Small intestine (tissue), 7 donors: ENCODE results near the gene CARD19. TPM values are rescaled to one million over a fixed set of nuclear protein-coding genes. Genes with fewer than 3 reads are reported as not detected.
"Not testable (repeated sequence)": the region's sequence is repeated elsewhere in the genome, so short reads cannot be mapped to it uniquely, and the experiment has no call there.

Experiments used
- DNase-seq, 2 donors: peaks; one replicate each; pipeline versions ENCODE4 v3.0.0 to v3.0.0-alpha.2; 2013
- FAIRE-seq: peaks from 2 replicates; lab custom pipeline; 2012; peaks lifted over from hg19 to GRCh38; lab: Jason Lieb, UNC
- H3K27ac ChIP-seq, 3 donors: one replicate each; pipeline ENCODE4 v1.5.1; 2013; ENCODE audit warnings: low read length in 2 of 3, mild to moderate bottlenecking in 2 of 3, control low read depth in 1 of 3, inconsistent platforms in 1 of 3, low read depth in 1 of 3, moderate library complexity in 1 of 3
- H3K27me3 ChIP-seq, 3 donors: one replicate each; pipeline ENCODE4 v1.6.1; 2013; ENCODE audit warnings: low read length in 3 of 3, inconsistent platforms in 1 of 3; ENCODE audit not compliant: control insufficient read depth in 3 of 3, insufficient read depth in 3 of 3
- H3K36me3 ChIP-seq, 3 donors: one replicate each; pipeline ENCODE4 v1.6.1; 2013; ENCODE audit warnings: low read length in 3 of 3, inconsistent platforms in 1 of 3, low read depth in 1 of 3, mild to moderate bottlenecking in 1 of 3, moderate library complexity in 1 of 3; ENCODE audit not compliant: control insufficient read depth in 3 of 3, insufficient read depth in 2 of 3
- H3K4me1 ChIP-seq, 3 donors: one replicate each; pipeline ENCODE4 v1.6.1; 2013; ENCODE audit warnings: low read length in 2 of 3, inconsistent platforms in 1 of 3, low read depth in 1 of 3, mild to moderate bottlenecking in 1 of 3, moderate library complexity in 1 of 3; ENCODE audit not compliant: control insufficient read depth in 3 of 3, insufficient read depth in 2 of 3
- H3K4me3 ChIP-seq, 3 donors: one replicate each; pipeline ENCODE4 v1.5.1; 2013; ENCODE audit warnings: low read length in 3 of 3, control low read depth in 1 of 3, inconsistent platforms in 1 of 3, low read depth in 1 of 3, mild to moderate bottlenecking in 1 of 3, moderate library complexity in 1 of 3
- H3K9me3 ChIP-seq, 2 donors: one replicate each; pipeline ENCODE4 v1.6.1; 2013; ENCODE audit warnings: low read depth in 1 of 2, low read length in 1 of 2; ENCODE audit not compliant: control insufficient read depth in 2 of 2, insufficient read depth in 1 of 2
- WGBS, 3 donors: extraction: QIAGEN DNeasy Blood & Tissue Kit; methylation state at CpG; one replicate each; pipeline ENCODE4 v1.1.7; 2013; 5-methylcytosine and 5-hydroxymethylcytosine counted together
- polyA plus RNA-seq, 4 donors: library from polyadenylated mRNA; stranded (reverse) in 3 of 4; unstranded in 1 of 4; fragments of 200-250 nt in 3 of 4; fragments of 120-200 nt in 1 of 4; gene quantifications; one replicate each; pipeline versions ENCODE4 v1.2.1 to v1.2.3, GENCODE V29; 2013
- donor health status: healthy with polysubstance abuse.
- donor health status: control.
- donor health status: control.
- donor health status: Bipolar disorder and iron deficiency.
- donor health status: healthy.

CARD19 gene
- polyA plus RNA-seq, 4 donors: 32.7 to 45.6 (median 42.1) TPM

- FAIRE-seq (no peak), DNase-seq (peak; percentile 69 to 74)
- H3K4me1 ChIP-seq: peaks cover 10 to 45% (median 16%) of the 10 kb centered on the region in 3 donors
- no peaks in the 10 kb centered on the region for H3K9me3 ChIP-seq
- H3K4me3 ChIP-seq: peak overlapping the region in 2 of 3 donors; percentile 74 to 93
- WGBS, 3 donors: 62 to 76% (median 63%) methylated on average over 11 of the region's 11 CpGs
- peak overlapping the region; percentile 60 to 85 (median 84) for H3K27ac ChIP-seq
- H3K27me3 ChIP-seq: no peaks in the 10 kb centered on the region
- peaks cover 0 to 16% (median 0%) of the 10 kb centered on the region in 3 donors for H3K36me3 ChIP-seq
Observed at GRCh38 chr9:93097511-93098201, 1.6 kb downstream of the CARD19 start.

GRCh38 chr9:93098236-93098946 lies 2.4 kb downstream of the CARD19 start:
- Histone ChIP-seq H3K9me3 (no peaks in the 10 kb centered on the region), H3K27me3 (no peaks in the 10 kb centered on the region), H3K27ac (peak overlapping the region; percentile 5 to 84 (median 81)), H3K36me3 (peaks cover 0 to 16% (median 0%) of the 10 kb centered on the region in 3 donors), H3K4me3 (peak overlapping the region in 1 of 3 donors; percentile 93), H3K4me1 (peaks cover 10 to 37% (median 16%) of the 10 kb centered on the region in 3 donors)
- peak; percentile 28 to 85 for DNase-seq
- 13 to 24% (median 22%) methylated on average over 15 of the region's 15 CpGs for WGBS, 3 donors
- no peak for FAIRE-seq

GRCh38 chr9:93099551-93100275 lies 3.7 kb downstream of the CARD19 start:
- Histone ChIP-seq H3K36me3 (peaks cover 0 to 14% (median 0%) of the 10 kb centered on the region in 3 donors), H3K4me3 (no peak overlapping the region), H3K27me3 (no peaks in the 10 kb centered on the region), H3K4me1 (peaks cover 10 to 25% (median 16%) of the 10 kb centered on the region in 3 donors), H3K27ac (no peak overlapping the region), H3K9me3 (peaks cover 0 to 2% of the 10 kb centered on the region in 2 donors)
- FAIRE-seq (no peak), DNase-seq (no peak)
- WGBS, 3 donors: 91 to 93% (median 93%) methylated on average over 16 of the region's 16 CpGs

- no peak overlapping the region for H3K4me3 ChIP-seq
- 95 to 96% (median 95%) methylated on average over 8 of the region's 8 CpGs for WGBS, 3 donors
- H3K4me1 ChIP-seq: peaks cover 10 to 20% (median 16%) of the 10 kb centered on the region in 3 donors
- H3K27me3 ChIP-seq: no peaks in the 10 kb centered on the region
- H3K27ac ChIP-seq: no peak overlapping the region
- H3K36me3 ChIP-seq: peaks cover 0 to 14% (median 0%) of the 10 kb centered on the region in 3 donors
- peaks cover 0 to 2% of the 10 kb centered on the region in 2 donors for H3K9me3 ChIP-seq
- FAIRE-seq: no peak
- DNase-seq: no peak
Observed at GRCh38 chr9:93100276-93100636, 4.2 kb downstream of the CARD19 start.

GRCh38 chr9:93101086-93101485 lies 5.1 kb downstream of the CARD19 start:
- H3K27ac ChIP-seq, H3K4me3 ChIP-seq, FAIRE-seq, H3K27me3 ChIP-seq, DNase-seq, H3K9me3 ChIP-seq: not testable (repeated sequence)
- Histone ChIP-seq H3K4me1 (peaks cover 10 to 20% (median 16%) of the 10 kb centered on the region in 3 donors), H3K36me3 (peaks cover 0 to 14% (median 0%) of the 10 kb centered on the region in 3 donors)
- 94 to 98% (median 96%) methylated on average over 11 of the region's 11 CpGs for WGBS, 3 donors

- H3K9me3 ChIP-seq: peaks cover 0 to 2% of the 10 kb centered on the region in 2 donors
- no peak for FAIRE-seq
- no peaks in the 10 kb centered on the region for H3K4me1 ChIP-seq
- peaks cover 0 to 37% (median 5%) of the 10 kb centered on the region in 3 donors for H3K36me3 ChIP-seq
- no peak overlapping the region for H3K4me3 ChIP-seq
- DNase-seq: no peak
- H3K27ac ChIP-seq: no peak overlapping the region
- H3K27me3 ChIP-seq: no peaks in the 10 kb centered on the region
- 81 to 88% (median 86%) methylated on average over 1 of the region's 1 CpG for WGBS, 3 donors
Observed at GRCh38 chr9:93105620-93106019, 9.6 kb downstream of the CARD19 start.

- no peak for DNase-seq
- Histone ChIP-seq H3K4me3 (no peak overlapping the region), H3K27ac (no peak overlapping the region), H3K4me1 (no peaks in the 10 kb centered on the region), H3K9me3 (peaks cover 0 to 2% of the 10 kb centered on the region in 2 donors), H3K27me3 (no peaks in the 10 kb centered on the region), H3K36me3 (peaks cover 0 to 54% (median 14%) of the 10 kb centered on the region in 3 donors)
- FAIRE-seq: no peak
- 80 to 92% (median 84%) methylated on average over 14 of the region's 14 CpGs for WGBS, 3 donors
Observed at GRCh38 chr9:93107151-93107824, 11.3 kb downstream of the CARD19 start.

GRCh38 chr9:93107825-93108161 lies 11.8 kb downstream of the CARD19 start:
- H3K27me3 ChIP-seq: no peaks in the 10 kb centered on the region
- H3K36me3 ChIP-seq: peaks cover 0 to 59% (median 14%) of the 10 kb centered on the region in 3 donors
- no peak overlapping the region for H3K4me3 ChIP-seq
- H3K9me3 ChIP-seq: peaks cover 0 to 2% of the 10 kb centered on the region in 2 donors
- DNase-seq: no peak
- 81 to 87% (median 84%) methylated on average over 6 of the region's 6 CpGs for WGBS, 3 donors
- no peak for FAIRE-seq
- H3K27ac ChIP-seq: no peak overlapping the region
- H3K4me1 ChIP-seq: no peaks in the 10 kb centered on the region
